HG02759 (cell line): Measurements from ENCODE around the gene PLEKHG4B.

Experiments used
- ATAC-seq: cut with Tn5 transposase; IDR thresholded peaks from one replicate; pipeline ENCODE4 v1.9.1; 2021; ENCODE audit warnings: mild to moderate bottlenecking, moderate library complexity; ENCODE audit not compliant: unreplicated experiment

PLEKHG4B gene

GRCh38 chr5:75331-76320, 16.3 kb upstream of the PLEKHG4B start:
- no peak for ATAC-seq

GRCh38 chr5:76358-77169, 15.4 kb upstream of the PLEKHG4B start:
- no peak for ATAC-seq

DNA sequence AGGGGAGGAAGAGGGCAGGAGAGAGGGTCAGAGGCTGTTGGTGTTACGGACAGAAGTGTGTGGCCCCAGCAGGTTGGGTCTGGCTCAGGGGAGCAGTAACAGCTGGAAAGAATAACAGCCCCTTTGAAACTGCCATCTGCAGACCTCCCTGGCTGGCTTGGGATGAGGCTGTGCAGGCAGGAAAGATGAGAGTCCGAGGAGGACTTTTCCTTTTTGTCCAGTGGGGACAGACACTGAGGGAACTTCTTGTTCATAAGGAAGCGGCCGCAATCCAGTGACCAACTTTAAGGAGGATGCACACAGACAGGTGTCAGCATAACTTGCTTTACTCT, 14.8 kb upstream of the PLEKHG4B start:
- no peak for ATAC-seq

DNA sequence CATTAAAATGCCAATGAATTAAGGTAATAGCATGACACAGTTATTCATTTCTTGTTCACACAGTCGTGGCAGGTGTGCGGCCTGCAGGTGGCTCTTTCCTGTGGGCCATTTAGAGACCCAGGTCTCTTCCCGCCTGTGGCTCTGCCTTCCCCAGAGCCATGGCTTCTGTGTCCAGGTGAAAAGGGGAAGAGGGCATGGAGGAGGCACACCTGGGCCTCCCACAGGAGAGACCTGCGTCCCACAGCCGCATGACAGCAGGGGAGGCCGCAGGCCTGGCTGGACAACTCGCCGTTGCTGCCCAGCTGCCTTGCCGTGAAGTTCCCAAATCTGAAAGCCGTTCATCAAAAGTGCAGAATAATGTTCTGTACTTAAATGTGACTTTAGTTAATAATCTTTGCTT, 14.4 kb upstream of the PLEKHG4B start:
- ATAC-seq = no peak

GRCh38 chr5:77957-78804, 13.8 kb upstream of the PLEKHG4B start:
- ATAC-seq = no peak

GRCh38 chr5:78805-79149, 13.2 kb upstream of the PLEKHG4B start:
- no peak for ATAC-seq

- ATAC-seq = no peak
Measured at GRCh38 chr5:79263-79662, 12.7 kb upstream of the PLEKHG4B start.

DNA sequence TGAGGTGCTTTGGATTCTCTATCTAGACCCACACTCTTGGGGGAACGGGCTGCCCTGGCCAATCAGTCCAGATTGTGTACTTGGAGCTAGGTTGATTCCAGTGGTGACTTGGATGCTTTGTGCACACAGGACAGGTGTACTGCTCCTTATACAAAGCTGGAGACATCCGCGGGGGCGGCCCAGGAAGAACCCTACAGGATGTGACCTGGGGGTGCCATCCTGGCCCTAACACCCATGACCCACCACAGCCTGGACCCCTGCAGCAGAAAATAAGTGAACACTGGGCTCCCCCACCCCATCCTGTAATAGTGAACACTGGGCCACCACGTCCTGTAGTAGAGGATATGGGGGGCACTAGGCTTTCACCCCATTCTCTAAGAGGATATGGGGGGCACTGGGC, 12.1 kb upstream of the PLEKHG4B start:
- ATAC-seq = no peak

DNA sequence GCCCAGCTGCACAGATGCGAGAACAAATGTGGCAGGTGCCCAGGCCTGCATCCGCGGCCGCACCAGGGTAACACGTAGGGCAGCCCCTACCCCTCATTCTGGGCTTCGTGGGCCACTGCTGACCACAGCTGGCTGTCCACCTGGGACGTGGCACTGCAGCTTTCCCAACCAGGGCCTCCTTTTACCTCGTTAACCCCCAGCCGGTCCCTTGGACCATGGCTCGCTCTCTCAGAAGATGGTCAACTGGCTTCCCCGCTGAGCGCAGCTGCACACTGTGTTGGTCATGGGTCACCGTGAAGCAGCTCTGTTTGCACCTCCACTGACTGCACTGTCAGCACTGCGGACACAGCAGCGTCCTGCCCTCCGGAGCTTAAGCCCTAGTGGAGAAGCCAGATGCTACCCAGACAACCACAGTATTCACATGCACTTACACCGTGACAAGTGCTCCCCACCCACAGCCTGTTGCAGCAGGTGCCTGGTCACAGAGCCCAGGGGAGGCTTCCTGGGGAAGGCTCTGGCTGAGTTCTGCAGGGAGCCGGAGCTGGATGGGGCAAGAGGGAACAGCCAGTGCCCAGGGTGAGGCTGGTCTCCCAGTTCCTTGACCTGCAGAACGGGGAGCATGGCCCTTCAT, 10.5 kb upstream of the PLEKHG4B start:
- no peak for ATAC-seq

- no peak for ATAC-seq
Measured at GRCh38 chr5:82097-82496, 9.9 kb upstream of the PLEKHG4B start.

- no peak for ATAC-seq
Measured at GRCh38 chr5:82570-82969, 9.4 kb upstream of the PLEKHG4B start.

DNA sequence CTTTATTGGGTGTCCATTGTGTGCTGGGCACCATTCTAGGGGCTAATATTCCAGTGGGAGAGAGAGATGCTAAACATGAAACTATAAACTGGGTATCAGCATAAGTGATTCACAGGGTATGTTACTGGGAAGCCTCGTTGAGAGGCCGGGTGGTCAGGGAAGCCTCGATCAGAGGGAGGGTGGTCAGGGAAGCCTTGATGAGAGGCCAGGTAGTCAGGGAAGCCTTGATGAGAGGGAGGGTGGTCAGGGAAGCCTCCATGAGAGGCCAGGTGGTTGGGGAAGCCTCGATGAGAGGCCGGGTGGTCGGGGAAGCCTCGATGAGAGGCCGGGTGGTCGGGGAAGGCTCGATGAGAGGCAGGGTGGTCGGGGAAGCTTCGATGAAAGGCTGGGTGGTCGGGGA, 8.9 kb upstream of the PLEKHG4B start:
- ATAC-seq = no peak

DNA sequence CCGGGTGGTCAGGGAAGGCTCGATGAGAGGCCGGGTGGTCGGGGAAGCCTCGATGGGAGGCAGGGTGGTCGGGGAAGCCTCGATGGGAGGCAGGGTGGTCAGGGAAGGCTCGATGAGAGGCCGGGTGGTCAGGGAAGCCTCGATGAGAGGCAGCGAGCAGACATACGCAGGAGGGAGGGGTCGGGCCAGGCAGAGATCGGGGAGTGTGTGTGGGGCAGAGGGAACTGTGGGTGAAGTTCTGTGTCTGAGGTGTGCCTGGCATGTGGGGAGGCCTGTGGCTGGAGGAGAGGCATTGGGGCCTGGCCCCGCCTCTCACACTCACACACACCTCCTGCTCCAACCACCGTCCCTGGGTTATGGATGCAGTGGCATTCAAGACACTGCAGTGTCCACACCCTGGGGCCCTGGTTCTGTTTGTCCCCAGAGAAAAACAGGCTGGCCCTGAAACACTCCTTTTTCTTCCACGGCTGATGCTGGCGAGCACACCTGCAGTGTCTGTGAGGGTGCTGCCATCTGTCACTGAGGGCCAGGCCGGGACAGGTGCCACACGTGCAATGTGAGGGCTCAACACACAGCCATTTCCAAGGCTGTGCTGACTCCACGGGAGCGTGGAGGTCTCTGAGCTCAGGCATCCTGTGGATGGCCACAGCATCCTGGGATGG, 6.5 kb upstream of the PLEKHG4B start:
- ATAC-seq = no peak

GRCh38 chr5:89337-90286, 2.4 kb upstream of the PLEKHG4B start:
- ATAC-seq = no peak

DNA sequence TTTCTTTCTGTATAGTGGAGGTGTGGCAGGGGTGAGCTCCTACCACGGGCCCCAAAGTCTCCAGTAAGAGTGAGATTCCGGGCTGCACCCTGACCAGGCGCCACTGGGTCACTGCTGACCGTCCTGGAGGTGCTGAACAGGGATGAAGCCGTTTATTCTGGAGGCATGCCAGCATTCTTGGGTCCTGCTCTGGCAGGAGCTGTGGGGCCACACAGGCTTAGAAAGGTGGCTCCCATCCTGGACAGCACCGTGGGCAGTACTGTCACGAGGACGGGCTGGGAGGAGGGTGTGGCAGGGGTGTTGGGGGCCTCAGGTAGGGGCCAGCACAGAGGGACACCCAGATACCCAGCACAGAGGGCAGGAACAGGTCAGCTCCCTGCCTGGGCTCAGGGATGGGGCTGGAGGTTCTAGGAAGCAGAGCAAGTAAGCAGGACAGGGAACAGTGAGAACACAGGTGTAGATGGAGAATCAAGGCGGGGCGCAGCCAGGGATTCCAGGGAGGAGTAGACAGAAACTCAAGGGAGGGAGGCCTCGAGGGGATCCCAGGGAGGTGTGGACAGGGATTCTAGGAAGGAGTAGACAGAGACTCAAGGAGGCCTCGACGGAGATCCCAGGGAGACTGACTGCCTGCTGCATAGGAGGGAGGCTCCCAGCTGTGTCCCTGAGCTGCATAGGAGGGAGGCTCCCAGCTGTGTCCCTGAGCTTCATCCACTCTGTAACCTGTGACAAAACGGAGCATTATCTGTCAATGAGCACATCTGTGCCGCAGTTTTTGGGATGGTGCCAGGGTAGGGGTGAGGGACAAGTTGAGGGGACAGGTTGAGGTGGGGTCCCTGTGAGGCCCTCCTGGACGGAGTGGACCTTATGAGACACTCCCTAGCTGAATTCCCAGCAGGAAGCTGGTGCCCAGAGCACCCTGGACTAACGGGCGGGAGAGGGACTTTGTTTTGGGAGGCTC, 1.1 kb upstream of the PLEKHG4B start:
- ATAC-seq = no peak

DNA sequence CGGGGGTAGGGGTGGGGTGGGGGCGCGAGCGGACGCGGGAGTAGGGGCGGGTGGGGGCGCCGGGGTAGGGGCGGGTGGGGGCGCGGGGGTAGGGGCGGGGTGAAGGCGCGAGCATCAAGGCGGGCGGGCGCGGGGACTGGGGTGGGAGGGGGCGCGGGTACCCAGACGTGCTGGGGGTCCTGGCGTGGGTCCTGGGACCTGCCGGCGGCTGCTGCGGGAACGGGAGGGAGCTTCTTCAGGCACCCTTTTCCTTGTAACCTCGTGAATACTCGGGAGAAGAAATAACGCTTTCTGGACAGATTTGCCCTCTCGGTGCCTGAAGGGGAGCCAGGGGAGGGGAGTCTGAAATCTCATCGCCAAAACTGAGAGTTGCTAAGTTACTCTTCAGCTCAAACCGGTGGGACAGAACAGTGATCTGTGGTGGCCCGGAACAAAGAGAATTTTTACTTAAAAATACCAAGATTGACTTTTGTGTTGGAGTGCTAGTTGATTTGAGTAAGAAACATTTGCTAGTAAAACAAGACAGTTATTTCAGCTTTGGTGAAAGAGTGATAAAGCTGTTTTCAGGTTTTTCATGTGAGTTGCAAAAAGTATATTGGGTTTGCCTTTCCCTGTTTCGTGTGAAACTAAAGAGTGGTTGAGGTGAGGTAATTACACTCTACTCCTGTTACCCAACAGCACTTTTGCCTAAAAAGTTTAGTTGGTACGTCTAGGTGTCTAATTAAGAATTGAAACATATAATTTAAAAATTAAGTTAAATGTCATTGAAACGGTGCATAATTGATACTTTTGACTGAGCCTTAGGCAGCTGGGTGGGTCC, 643 bp downstream of the PLEKHG4B start:
- no peak for ATAC-seq
